Fibroblast of lung (primary cell): Measurements from ENCODE around the gene NOD1. TPM values are rescaled to one million over a fixed set of nuclear protein-coding genes. Genes with fewer than 3 reads are reported as not detected.

Experiments used
- DNase-seq, 2 donors: peaks; one replicate each; pipeline versions ENCODE4 v3.0.0 to v3.0.0-alpha.2; 2010; ENCODE audit warnings: low read depth in 2 of 2
- H2AFZ ChIP-seq: 2 replicates; pipeline ENCODE4 v1.5.1; 2012; ENCODE audit warnings: low read length, control low read depth, inconsistent platforms
- H3K27ac ChIP-seq: 2 replicates; pipeline ENCODE4 v1.5.1; 2011; ENCODE audit warnings: low read length, control low read depth; ENCODE audit not compliant: insufficient read depth
- H3K27me3 ChIP-seq: 2 replicates; pipeline ENCODE4 v1.5.1; 2011; ENCODE audit warnings: mild to moderate bottlenecking, low read length; ENCODE audit not compliant: control insufficient read depth, insufficient read depth
- H3K36me3 ChIP-seq: 2 replicates; pipeline ENCODE4 v1.5.1; 2011; ENCODE audit warnings: low read length; ENCODE audit not compliant: control insufficient read depth, insufficient read depth
- H3K4me1 ChIP-seq: 2 replicates; pipeline ENCODE4 v1.5.1; 2011; ENCODE audit warnings: low read length; ENCODE audit not compliant: control insufficient read depth, insufficient read depth; ENCODE audit errors: extremely low read depth
- H3K4me2 ChIP-seq: 2 replicates; pipeline ENCODE4 v1.5.1; 2011; ENCODE audit warnings: low read length, control low read depth; ENCODE audit not compliant: insufficient read depth; ENCODE audit errors: extremely low read depth
- H3K4me3 ChIP-seq, 4 experiments: fragments of 200-600 bp in 1 of 4; sonication (generic) in 1 of 4; replicated peaks in 1 of 4; 2 replicates each; pipeline ENCODE4 v1.5.1; 2011 to 2016; ENCODE audit warnings: low read length in 4 of 4, low read depth in 3 of 4, mild to moderate bottlenecking in 3 of 4, control low read depth in 2 of 4, inconsistent platforms in 1 of 4, mixed read lengths in 1 of 4; ENCODE audit not compliant: insufficient read depth in 1 of 4; ENCODE audit errors: control extremely low read depth in 1 of 4
- H3K79me2 ChIP-seq: 2 replicates; pipeline ENCODE4 v1.5.1; 2012; ENCODE audit warnings: mild to moderate bottlenecking, low read length, inconsistent platforms; ENCODE audit not compliant: control insufficient read depth, insufficient read depth
- H3K9ac ChIP-seq: 2 replicates; pipeline ENCODE4 v1.5.1; 2011; ENCODE audit warnings: mild to moderate bottlenecking, low read length, control low read depth; ENCODE audit not compliant: insufficient read depth
- H3K9me3 ChIP-seq: 2 replicates; pipeline ENCODE4 v1.5.1; 2012; ENCODE audit warnings: low read depth, low read length; ENCODE audit not compliant: control insufficient read depth, insufficient read depth
- H4K20me1 ChIP-seq: 2 replicates; pipeline ENCODE4 v1.5.1; 2011; ENCODE audit warnings: low read length; ENCODE audit not compliant: control insufficient read depth, insufficient read depth; ENCODE audit errors: extremely low read depth
- EZH2 ChIP-seq: IDR thresholded peaks from 2 replicates; pipeline ENCODE4 v1.5.1; 2012; ENCODE audit warnings: low read length, control low read depth, mild to moderate bottlenecking; ENCODE audit errors: missing control alignments
- polyA plus RNA-seq, 2 donors: library from polyadenylated mRNA; depleted of rRNA in 1 of 2; stranded (reverse) in 1 of 2; unstranded in 1 of 2; fragments of >200 nt; gene quantifications; 2 replicates each; pipeline ENCODE4 v1.2.1, GENCODE V29; 2011 to 2012; ENCODE audit warnings: missing spikeins in 1 of 2
- total RNA-seq: library from RNA; depleted of rRNA; stranded (reverse); fragments of >200 nt; gene quantifications from 2 replicates; pipeline ENCODE4 v1.2.1, GENCODE V29; 2014
- TF ChIP-seq, protein P1 (sequence below), 2 donors: IDR thresholded peaks in 1 of 2; conservative IDR thresholded peaks in 1 of 2; 1 replicate in 1 of 2; 2 replicates in 1 of 2; pipeline ENCODE4 v1.5.1; 2011 to 2012; ENCODE audit warnings: low read length in 2 of 2, control low read depth in 1 of 2, inconsistent platforms in 1 of 2, low read depth in 1 of 2, mild to moderate bottlenecking in 1 of 2

NOD1 gene
- total and polyA plus RNA-seq, 2 donors (not counting 1 experiment from before 2014, with no cell fraction given), result 3.3 to 7.3 TPM

DNA sequence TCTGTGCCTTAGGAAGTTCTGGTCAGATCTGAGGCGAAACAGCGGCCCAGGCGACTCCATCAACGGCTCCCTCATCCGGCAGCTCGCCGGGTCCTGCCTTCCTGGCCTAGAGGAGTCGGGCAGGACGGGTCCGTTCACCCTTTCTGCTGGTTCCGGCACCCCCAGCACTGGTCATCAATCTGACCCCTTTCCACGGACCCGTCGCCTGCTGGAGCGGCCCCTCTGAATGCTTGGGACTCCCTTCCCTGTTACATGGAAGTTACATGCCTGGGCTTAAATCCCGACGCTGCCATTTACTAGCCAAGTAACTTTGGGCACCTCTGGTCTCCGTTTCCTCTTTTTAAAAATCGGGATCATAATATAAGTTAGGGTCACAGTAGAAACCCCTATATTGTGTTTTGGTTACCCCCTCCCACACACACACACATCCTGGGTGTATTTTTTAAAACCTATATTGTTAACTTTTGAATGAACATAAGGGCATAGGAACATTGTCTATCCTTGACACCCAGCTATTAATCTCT lies 26.7 kb upstream of the NOD1 start:
- no peaks in the 10 kb centered on the region for H3K27me3 ChIP-seq
- peaks cover 24% of the 10 kb centered on the region for H3K79me2 ChIP-seq
- peak overlapping the region; percentile 53 for H2AFZ ChIP-seq
- H3K4me2 ChIP-seq, result peak overlapping the region; percentile 42
- peak overlapping the region; percentile 70 for H3K27ac ChIP-seq
- H3K9me3 ChIP-seq, result no peaks in the 10 kb centered on the region
- no peak for TF ChIP-seq EZH2
- no peaks in the 10 kb centered on the region for H4K20me1 ChIP-seq
- H3K36me3 ChIP-seq, result no peaks in the 10 kb centered on the region
- H3K4me1 ChIP-seq, result no peaks in the 10 kb centered on the region
- DNase-seq, result no peak
- H3K9ac ChIP-seq, result peak overlapping the region; percentile 34
- peak overlapping the region; percentile 61 to 97 (median 89) for H3K4me3 ChIP-seq

DNA sequence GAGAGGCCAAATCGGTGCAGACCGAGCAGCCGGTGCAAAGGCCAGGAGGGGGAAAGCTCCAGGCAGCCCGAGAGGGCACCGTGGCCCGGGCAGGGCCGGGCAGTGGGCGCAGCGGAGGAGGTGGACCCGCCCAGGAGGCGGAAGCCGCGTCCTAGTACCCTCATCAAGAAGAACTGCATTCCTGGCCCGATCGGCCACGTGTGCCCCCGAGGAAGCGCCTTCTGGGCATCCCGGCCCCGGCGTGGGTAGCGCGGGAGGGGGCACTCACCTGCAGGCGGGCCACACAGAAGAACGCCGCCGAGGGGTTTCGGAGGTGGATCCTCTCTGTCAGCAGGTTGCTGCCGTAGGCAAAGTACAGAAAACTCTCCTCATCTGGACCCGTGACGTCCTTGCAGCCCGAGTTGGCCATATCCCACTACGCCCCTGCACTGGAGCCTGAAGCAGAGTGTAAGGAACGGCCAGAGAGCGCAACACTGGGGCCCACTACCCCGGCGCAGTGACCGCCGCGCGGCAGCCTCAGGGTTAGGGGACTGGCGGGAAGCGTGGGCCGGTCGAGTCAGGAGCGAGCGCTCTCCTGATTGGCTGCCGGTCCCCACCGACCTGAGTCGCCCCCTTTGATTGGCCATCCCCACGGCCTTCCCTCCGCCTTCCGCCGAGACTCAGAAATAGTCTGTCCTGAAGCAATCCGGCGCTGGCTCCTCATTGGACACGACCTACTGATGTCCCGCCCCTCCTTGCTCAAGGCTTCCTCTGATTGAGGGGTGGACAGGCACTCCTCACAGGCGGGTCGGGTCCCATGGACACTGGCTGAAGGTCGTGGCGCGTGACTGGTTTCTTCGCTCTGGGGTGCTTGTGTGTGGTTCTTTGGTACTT lies 26.0 kb upstream of the NOD1 start, which contains the start of gene GGCT:
TSS of gene GGCT (minus strand) at position 529 of the 873 bp plus-strand sequence. CDS start at position 409, 120 bp downstream.
- no peaks in the 10 kb centered on the region for H3K4me1 ChIP-seq
- H3K9me3 ChIP-seq, result no peaks in the 10 kb centered on the region
- H3K9ac ChIP-seq, result peak within 1 kb of the TSS; percentile 71
- H2AFZ ChIP-seq, result peak within 1 kb of the TSS; percentile 92
- H3K27ac ChIP-seq, result peak within 1 kb of the TSS; percentile 70
- H3K79me2 ChIP-seq, result peaks cover 24% of the 10 kb centered on the region
- peak within 1 kb of the TSS; percentile 61 to 97 (median 89) for H3K4me3 ChIP-seq
- H3K36me3 ChIP-seq, result no peaks in the 10 kb centered on the region
- TF ChIP-seq EZH2, result no peak
- TF ChIP-seq, protein P1, sequence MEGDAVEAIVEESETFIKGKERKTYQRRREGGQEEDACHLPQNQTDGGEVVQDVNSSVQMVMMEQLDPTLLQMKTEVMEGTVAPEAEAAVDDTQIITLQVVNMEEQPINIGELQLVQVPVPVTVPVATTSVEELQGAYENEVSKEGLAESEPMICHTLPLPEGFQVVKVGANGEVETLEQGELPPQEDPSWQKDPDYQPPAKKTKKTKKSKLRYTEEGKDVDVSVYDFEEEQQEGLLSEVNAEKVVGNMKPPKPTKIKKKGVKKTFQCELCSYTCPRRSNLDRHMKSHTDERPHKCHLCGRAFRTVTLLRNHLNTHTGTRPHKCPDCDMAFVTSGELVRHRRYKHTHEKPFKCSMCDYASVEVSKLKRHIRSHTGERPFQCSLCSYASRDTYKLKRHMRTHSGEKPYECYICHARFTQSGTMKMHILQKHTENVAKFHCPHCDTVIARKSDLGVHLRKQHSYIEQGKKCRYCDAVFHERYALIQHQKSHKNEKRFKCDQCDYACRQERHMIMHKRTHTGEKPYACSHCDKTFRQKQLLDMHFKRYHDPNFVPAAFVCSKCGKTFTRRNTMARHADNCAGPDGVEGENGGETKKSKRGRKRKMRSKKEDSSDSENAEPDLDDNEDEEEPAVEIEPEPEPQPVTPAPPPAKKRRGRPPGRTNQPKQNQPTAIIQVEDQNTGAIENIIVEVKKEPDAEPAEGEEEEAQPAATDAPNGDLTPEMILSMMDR (conservative IDR thresholded peaks at IDR 0.05 in 1 of 2, IDR thresholded peaks at IDR 0.05 in 1 of 2; ENCODE audit: low read depth in 1 of 2, low read length in 2 of 2), result no peak
- H3K4me2 ChIP-seq, result peak within 1 kb of the TSS; percentile 82
- no peaks in the 10 kb centered on the region for H4K20me1 ChIP-seq
- no peaks in the 10 kb centered on the region for H3K27me3 ChIP-seq
- peak; percentile 98 for DNase-seq

DNA sequence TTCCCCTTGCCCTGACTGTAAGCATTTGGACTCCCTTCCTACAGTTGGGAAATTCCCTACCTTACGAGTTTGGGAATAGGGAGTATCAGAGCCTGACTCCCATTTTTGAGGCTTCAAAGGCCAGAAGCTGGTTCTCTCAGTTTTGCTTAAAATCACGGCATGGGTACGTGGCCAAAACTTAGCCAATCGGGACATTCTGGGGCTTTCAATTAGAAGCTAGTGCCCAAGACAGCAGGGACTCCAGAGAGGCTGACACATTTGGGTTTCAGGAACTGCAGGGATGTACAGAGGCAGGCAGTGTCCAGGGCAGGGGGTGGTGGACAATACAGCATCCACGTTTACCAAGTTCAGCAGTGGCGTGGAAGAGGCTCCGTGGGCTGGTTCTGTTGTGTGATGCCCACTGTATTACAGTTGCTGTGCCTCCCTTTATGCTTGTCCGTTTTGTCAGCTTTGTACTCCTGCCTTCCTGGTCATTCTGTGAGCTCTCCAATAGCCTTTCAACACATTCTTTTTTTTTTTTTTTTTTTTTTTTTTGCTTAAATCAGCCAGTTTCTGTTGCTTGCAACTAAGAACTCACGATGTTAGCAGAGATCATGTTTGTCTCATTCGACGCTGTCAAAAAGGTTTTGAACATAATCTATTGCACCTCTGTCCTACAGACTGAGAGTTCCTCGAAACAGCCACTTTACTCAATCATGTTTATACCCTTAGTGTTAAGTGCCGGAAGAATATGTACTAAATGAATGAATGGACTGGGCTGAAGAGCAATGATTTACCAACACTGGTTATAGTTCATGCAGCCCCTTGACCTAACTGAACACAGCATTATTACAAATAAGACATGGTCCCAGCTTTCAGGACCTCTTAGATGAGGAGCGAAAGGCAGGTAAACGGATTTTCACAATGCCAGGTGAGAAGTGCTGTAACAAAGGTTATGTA lies 25.0 kb upstream of the NOD1 start:
- Histone ChIP-seq H3K4me2 (peak overlapping the region; percentile 82), H4K20me1 (no peaks in the 10 kb centered on the region), H3K79me2 (peaks cover 24% of the 10 kb centered on the region), H3K36me3 (no peaks in the 10 kb centered on the region), H3K4me3 (peak overlapping the region; percentile 61 to 97 (median 89)), H3K9ac (peak overlapping the region; percentile 71), H2AFZ (peak overlapping the region; percentile 92), H3K4me1 (no peaks in the 10 kb centered on the region), H3K27me3 (no peaks in the 10 kb centered on the region), H3K9me3 (no peaks in the 10 kb centered on the region), H3K27ac (peak overlapping the region; percentile 70)
- TF ChIP-seq, protein P1 (conservative IDR thresholded peaks at IDR 0.05 in 1 of 2, IDR thresholded peaks at IDR 0.05 in 1 of 2; ENCODE audit: low read depth in 1 of 2, low read length in 2 of 2), result no peak
- no peak for TF ChIP-seq EZH2
- peak; percentile 2 to 9 for DNase-seq
